ENCODE measurements around the gene CYREN. TPM values are rescaled to one million over a fixed set of nuclear protein-coding genes. Genes with fewer than 3 reads are reported as not detected.

Gene CYREN
- total RNA-seq, 1 experiment from 2014 or later, result 49.6 TPM

GRCh38 chr7:135204341-135204749, 33.8 kb upstream of the CYREN start:
- no peak for DNase-seq (ENCODE audit: low read depth, low spot score)
- Histone ChIP-seq H3K9me3 (ENCODE audit: control insufficient read depth, insufficient read depth, low read depth, low read length) (no peaks in the 10 kb centered on the region), H3K4me3 (ENCODE audit: low read depth in 2 of 2, low read length in 2 of 2) (no peak overlapping the region), H3K36me3 (ENCODE audit: control insufficient read depth, insufficient read depth, low read length) (no peaks in the 10 kb centered on the region), H3K4me1 (ENCODE audit: control insufficient read depth, insufficient read depth, low read length) (no peaks in the 10 kb centered on the region), H3K27ac (ENCODE audit: low read length) (no peak overlapping the region), H3K27me3 (ENCODE audit: control insufficient read depth, insufficient read depth, low read length) (no peaks in the 10 kb centered on the region)
- no peak for ATAC-seq
- intact Hi-C loops (cut with micrococcal nuclease; ENCODE audit: unreplicated experiment) (no loop called here), in situ Hi-C loops (cut with HindIII; ENCODE audit: low pct_unique_long_range_greater_than_20kb, low sequenced_read_pairs) (no loop called here)
- CTCF ChIA-PET, result no interaction called here
- no peak for TF ChIP-seq SIN3A (IDR thresholded peaks at IDR 0.05; ENCODE audit: borderline replicate concordance, insufficient read depth, low read depth, low read length)
- TF ChIP-seq CTCF (IDR thresholded peaks at IDR 0.05), result no peak
- no peak for TF ChIP-seq TCF7L2 (IDR thresholded peaks at IDR 0.05; ENCODE audit: low read depth, low read length)
- TF ChIP-seq REST (IDR thresholded peaks at IDR 0.05; ENCODE audit: insufficient read depth in 1 of 2, low read depth in 2 of 2, low read length in 1 of 2), result no peak
- no peak for TF ChIP-seq POLR2AphosphoS5 (IDR thresholded peaks at IDR 0.05; ENCODE audit: low read depth, low read length)
- POLR2A ChIA-PET, result no interaction called here
- no TSS peak for BruUV-seq (replicated peaks)

GRCh38 chr7:135201350-135201749, 30.8 kb upstream of the CYREN start:
- ATAC-seq (no peak), DNase-seq (ENCODE audit: low read depth, low spot score) (no peak)
- POLR2A ChIA-PET, result no interaction called here
- no peak overlapping the region for H3K4me3 ChIP-seq (ENCODE audit: low read depth in 2 of 2, low read length in 2 of 2)
- intact Hi-C loops (cut with micrococcal nuclease; ENCODE audit: unreplicated experiment) (no loop called here), in situ Hi-C loops (cut with HindIII; ENCODE audit: low pct_unique_long_range_greater_than_20kb, low sequenced_read_pairs) (no loop called here)
- no TSS peak for BruUV-seq (replicated peaks)
- TF ChIP-seq SIN3A (IDR thresholded peaks at IDR 0.05; ENCODE audit: borderline replicate concordance, insufficient read depth, low read depth, low read length) (no peak), CTCF (IDR thresholded peaks at IDR 0.05) (no peak), REST (IDR thresholded peaks at IDR 0.05; ENCODE audit: insufficient read depth in 1 of 2, low read depth in 2 of 2, low read length in 1 of 2) (no peak), TCF7L2 (IDR thresholded peaks at IDR 0.05; ENCODE audit: low read depth, low read length) (no peak), POLR2AphosphoS5 (IDR thresholded peaks at IDR 0.05; ENCODE audit: low read depth, low read length) (no peak)
- H3K4me1 ChIP-seq (ENCODE audit: control insufficient read depth, insufficient read depth, low read length), result no peaks in the 10 kb centered on the region
- CTCF ChIA-PET, result no interaction called here
- no peaks in the 10 kb centered on the region for H3K9me3 ChIP-seq (ENCODE audit: control insufficient read depth, insufficient read depth, low read depth, low read length)
- H3K36me3 ChIP-seq (ENCODE audit: control insufficient read depth, insufficient read depth, low read length), result no peaks in the 10 kb centered on the region
- no peak overlapping the region for H3K27ac ChIP-seq (ENCODE audit: low read length)
- no peaks in the 10 kb centered on the region for H3K27me3 ChIP-seq (ENCODE audit: control insufficient read depth, insufficient read depth, low read length)

Measured in Panc1 (cell line).